ENCODE data around the gene CWC27.

DNA sequence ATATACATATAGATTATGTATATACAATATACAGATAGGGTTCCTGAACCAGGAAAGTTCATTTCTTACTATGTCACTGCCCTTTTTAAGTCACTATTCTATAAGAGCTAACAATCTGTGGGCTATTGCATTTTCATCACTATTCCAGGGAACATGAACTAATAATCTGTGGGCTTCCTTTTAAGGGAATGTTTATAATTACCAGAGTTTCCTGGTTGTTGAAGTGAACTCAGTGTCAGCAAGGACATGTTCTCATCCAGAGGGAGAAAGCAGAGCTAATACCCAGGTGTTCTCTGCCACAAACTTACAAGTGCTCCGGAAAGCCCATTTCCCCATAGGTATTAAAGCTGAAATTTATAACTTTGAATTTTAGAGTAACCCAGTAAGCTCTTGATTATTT, 69.6 kb downstream of the CWC27 start:
- TF ChIP-seq, protein P1, sequence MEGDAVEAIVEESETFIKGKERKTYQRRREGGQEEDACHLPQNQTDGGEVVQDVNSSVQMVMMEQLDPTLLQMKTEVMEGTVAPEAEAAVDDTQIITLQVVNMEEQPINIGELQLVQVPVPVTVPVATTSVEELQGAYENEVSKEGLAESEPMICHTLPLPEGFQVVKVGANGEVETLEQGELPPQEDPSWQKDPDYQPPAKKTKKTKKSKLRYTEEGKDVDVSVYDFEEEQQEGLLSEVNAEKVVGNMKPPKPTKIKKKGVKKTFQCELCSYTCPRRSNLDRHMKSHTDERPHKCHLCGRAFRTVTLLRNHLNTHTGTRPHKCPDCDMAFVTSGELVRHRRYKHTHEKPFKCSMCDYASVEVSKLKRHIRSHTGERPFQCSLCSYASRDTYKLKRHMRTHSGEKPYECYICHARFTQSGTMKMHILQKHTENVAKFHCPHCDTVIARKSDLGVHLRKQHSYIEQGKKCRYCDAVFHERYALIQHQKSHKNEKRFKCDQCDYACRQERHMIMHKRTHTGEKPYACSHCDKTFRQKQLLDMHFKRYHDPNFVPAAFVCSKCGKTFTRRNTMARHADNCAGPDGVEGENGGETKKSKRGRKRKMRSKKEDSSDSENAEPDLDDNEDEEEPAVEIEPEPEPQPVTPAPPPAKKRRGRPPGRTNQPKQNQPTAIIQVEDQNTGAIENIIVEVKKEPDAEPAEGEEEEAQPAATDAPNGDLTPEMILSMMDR (IDR thresholded peaks at IDR 0.05), result no peak
- TF ChIP-seq POLR2AphosphoS5 (IDR thresholded peaks at IDR 0.05), result no peak
